NB4 (cell line): ENCODE data around the gene CXCL8.

Source experiments
- DNase-seq: peaks from one replicate; pipeline ENCODE4 v3.0.0; 2010; ENCODE audit warnings: low read depth
- H3K4me3 ChIP-seq: one replicate; pipeline ENCODE4 v1.5.1; 2011; ENCODE audit warnings: mild to moderate bottlenecking, low read depth, low read length, moderate library complexity
- CTCF ChIP-seq: IDR thresholded peaks from one replicate; pipeline ENCODE4 v1.5.1; 2012; ENCODE audit warnings: low read depth, low read length
- MAX ChIP-seq: IDR thresholded peaks from 2 replicates; pipeline ENCODE4 v1.6.1; 2011; ENCODE audit warnings: low read depth, low read length
- MYC ChIP-seq: IDR thresholded peaks from 2 replicates; pipeline ENCODE4 v1.6.1; 2011; ENCODE audit warnings: low read depth, low read length
- POLR2A ChIP-seq: IDR thresholded peaks from 2 replicates; pipeline ENCODE4 v1.6.1; 2011; ENCODE audit warnings: mild to moderate bottlenecking; ENCODE audit not compliant: insufficient read length; ENCODE audit errors: extremely low read depth

CXCL8 gene

DNA sequence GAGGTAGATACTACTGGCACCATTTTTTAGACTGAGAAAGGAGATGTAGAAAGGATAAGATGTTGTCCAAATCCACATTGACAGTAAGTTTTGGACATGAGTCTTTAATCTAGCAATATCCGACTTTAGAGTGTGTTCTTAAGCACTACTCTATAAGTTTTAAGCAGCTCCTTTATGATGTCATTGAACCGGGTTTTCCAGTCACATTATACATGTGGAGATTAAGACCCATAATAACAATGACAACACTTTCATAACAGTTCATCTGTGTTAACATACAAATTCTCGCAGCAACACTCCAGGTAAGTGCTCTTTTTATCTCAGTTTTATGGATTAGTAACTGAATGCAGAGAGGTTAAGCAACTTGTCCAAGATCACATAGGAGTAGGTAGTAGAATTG lies 30.3 kb upstream of the CXCL8 start:
- DNase-seq, result no peak
- H3K4me3 ChIP-seq, result no peak overlapping the region
- TF ChIP-seq MYC (no peak), CTCF (no peak), MAX (no peak), POLR2A (no peak)

DNA sequence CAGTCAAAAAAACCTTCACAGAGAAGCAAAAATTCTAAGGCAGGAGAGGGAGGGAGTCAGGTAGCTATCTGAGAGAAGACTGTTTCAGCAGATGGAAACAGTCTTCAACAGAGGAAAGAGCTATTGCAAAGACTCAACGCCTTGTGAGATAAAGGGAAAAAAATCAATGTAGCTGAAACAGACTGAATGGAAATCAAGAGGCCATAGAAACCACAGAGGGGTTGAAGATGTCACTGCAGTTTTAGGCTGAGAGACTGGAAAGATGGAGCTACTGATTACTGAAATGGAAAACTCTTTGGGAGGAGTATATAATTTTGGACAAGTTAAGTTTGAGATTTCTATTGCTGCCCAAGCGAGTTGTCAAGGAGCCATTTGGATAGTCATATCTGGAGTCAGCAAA lies 28.4 kb upstream of the CXCL8 start:
- no peak overlapping the region for H3K4me3 ChIP-seq
- DNase-seq, result no peak
- TF ChIP-seq MAX, result no peak
- no peak for TF ChIP-seq CTCF
- no peak for TF ChIP-seq POLR2A
- no peak for TF ChIP-seq MYC

DNA sequence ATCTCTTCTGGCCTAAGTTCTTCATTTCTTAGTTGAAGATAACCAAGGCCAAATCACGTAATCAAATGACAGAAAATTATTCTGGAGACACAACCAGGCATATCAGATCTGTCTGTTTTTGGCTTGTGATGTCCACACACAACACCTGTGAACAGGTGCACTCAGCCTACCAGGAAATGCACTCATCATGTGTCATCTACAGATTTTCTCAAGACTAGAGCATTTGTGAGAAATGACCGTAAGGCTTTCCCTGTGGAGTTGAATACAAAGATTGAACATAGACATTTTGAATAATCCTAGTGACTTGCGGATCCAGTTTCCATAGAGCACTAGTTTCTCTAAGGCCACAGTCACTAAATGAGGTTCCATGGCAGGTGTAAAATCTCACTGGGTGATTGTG lies 26.7 kb upstream of the CXCL8 start:
- DNase-seq, result no peak
- TF ChIP-seq CTCF, result no peak
- no peak for TF ChIP-seq POLR2A
- TF ChIP-seq MAX, result no peak
- TF ChIP-seq MYC, result no peak
- H3K4me3 ChIP-seq, result no peak overlapping the region

DNA sequence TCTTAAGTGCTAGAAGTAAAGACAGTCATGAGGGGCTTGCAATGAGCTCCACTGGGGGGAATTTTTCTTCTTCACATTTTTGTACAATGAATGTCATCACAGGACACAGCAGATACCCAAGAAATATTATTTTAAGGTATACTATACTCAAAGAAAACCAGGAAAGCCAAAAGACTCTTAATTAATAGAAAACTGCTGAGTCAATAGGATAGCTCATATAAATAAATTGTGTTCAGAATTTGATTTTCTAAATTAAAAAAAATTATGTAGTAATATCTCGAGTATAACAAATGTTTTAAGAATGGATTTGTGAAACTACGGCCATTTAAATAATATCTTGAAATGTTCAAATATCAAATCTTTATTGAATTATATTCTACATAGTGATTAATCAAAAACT lies 25.7 kb upstream of the CXCL8 start:
- H3K4me3 ChIP-seq, result no peak overlapping the region
- TF ChIP-seq POLR2A (no peak), CTCF (no peak), MAX (no peak), MYC (no peak)
- no peak for DNase-seq

DNA sequence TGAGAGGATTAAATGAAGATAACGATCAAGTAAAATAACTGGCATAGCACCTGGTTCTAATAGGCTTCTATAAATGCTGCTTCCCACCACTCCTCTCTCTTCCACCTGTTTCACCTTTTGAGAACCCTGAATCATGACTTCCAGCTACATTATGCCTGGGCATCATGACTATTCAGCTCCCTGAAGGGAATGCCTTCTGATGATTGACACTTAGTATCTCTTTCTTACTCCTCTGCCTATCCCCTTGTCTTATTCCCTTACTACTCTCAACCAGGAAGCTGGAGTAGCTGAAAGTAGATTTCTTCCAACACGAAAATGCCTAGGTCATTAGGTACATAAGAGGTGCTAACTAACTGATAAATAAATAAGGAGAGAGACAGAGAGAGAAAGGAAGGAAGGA lies 24.7 kb upstream of the CXCL8 start:
- DNase-seq, result no peak
- TF ChIP-seq POLR2A (no peak), CTCF (no peak), MAX (no peak), MYC (no peak)
- H3K4me3 ChIP-seq, result no peak overlapping the region
